Measurements from ENCODE around the gene ALDH1L1. TPM values are rescaled to one million over a fixed set of nuclear protein-coding genes. Genes with fewer than 3 reads are reported as not detected.

The ALDH1L1 gene
- total RNA-seq, 4 donors from 2014 or later, result 125 to 176 (median 150) TPM

DNA sequence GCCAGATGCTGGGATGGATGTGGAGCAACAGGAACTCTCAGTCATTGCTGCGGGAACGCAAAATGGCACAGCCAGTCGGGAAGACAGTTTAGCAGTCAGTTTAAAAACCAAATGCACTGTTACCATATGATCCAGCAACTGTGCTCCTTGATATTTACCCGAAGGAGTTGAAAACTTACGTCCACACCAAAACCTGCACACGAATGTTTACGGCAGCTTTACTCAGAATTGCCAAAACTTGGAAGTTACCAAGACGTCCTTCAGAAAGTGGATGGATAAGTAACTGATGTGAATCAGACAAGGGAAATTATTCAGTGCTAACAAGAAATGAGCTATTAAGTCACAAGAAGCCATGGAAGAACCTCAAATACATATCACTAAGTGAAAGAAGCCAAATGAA is 60.4 kb downstream of the ALDH1L1 start:
- TF ChIP-seq, protein P1, sequence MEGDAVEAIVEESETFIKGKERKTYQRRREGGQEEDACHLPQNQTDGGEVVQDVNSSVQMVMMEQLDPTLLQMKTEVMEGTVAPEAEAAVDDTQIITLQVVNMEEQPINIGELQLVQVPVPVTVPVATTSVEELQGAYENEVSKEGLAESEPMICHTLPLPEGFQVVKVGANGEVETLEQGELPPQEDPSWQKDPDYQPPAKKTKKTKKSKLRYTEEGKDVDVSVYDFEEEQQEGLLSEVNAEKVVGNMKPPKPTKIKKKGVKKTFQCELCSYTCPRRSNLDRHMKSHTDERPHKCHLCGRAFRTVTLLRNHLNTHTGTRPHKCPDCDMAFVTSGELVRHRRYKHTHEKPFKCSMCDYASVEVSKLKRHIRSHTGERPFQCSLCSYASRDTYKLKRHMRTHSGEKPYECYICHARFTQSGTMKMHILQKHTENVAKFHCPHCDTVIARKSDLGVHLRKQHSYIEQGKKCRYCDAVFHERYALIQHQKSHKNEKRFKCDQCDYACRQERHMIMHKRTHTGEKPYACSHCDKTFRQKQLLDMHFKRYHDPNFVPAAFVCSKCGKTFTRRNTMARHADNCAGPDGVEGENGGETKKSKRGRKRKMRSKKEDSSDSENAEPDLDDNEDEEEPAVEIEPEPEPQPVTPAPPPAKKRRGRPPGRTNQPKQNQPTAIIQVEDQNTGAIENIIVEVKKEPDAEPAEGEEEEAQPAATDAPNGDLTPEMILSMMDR (IDR thresholded peaks at IDR 0.05), result no peak
- ATAC-seq (ENCODE audit: low FRiP score) (no peak), DNase-seq (ENCODE audit: low spot score) (no peak)

DNA sequence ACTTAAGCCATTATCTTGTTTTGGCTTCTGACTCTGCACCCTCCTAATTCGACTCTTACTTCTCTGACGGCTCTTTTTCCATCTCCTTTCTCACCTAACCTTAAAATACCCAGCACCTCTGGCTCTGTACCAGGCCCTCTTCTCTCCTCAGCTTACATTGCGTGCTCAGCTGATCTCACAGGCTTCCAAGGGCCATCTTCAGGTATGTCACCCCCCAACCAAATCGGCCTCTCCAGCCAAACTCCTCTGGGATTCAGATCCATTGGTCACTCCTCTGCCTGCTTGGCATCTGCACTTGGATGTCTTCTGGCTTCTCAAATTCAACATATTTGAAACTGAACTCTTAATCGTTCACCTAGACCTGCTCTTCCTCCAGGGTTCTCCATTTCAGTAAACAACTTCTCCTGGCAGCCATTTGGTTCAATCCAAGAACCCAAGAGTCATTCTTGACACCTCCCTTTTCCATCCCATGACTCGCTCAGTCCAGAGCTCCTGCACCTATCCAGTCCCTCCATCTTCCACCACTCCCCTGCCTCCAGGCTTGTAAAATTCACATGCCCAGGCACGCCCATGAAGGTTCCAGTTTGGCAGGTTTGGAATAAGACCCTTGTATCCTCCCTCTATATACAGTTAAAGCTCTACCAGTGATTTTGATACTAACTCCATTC is 61.2 kb downstream of the ALDH1L1 start:
- DNase-seq (ENCODE audit: low spot score) (no peak), ATAC-seq (ENCODE audit: low FRiP score) (no peak)
- TF ChIP-seq, protein P1 (IDR thresholded peaks at IDR 0.05), result no peak

DNA sequence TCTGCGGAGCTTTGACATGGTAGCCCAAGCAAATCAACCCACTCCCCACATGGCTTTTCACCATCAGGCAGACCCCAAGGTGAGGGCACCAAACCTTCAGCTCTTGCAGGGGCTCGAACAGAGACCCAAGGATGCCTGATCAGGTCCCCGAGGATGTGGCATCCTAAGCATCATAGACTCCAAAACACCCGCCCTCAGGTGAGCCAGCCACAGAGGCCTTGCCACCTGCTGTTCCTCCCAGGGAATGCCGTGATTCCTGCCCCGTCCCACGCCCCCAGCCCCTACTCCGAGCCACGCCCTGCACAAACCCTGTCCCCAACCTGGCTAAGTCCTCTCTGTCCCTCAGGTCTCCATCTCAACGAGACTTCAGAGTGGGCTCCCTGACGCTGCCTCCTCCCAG is 61.8 kb downstream of the ALDH1L1 start:
- no peak for ATAC-seq (ENCODE audit: low FRiP score)
- no peak for DNase-seq (ENCODE audit: low spot score)
- TF ChIP-seq, protein P1 (IDR thresholded peaks at IDR 0.05), result no peak

DNA sequence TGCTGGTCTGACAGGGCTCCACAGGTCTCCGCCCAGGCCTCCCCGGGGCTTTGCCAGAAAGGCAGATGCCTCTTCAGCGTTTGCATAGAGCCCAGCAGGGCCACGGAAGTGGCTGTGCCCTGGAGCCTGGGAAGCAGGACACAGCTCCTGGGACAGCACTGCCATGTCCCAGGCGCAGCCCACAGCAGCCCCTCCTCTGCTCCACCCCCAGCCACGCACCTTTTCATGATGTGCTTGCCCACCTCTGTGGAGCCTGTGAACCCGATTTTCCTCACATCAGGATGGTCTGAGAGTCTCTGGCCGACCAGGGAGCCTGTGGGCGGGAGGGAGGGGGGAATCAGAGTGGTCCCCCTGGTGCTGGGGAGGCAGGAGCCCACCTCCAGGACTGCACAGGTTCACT is 62.6 kb downstream of the ALDH1L1 start:
- ATAC-seq (ENCODE audit: low FRiP score), result no peak
- DNase-seq (ENCODE audit: low spot score), result no peak
- TF ChIP-seq, protein P1 (IDR thresholded peaks at IDR 0.05), result no peak

DNA sequence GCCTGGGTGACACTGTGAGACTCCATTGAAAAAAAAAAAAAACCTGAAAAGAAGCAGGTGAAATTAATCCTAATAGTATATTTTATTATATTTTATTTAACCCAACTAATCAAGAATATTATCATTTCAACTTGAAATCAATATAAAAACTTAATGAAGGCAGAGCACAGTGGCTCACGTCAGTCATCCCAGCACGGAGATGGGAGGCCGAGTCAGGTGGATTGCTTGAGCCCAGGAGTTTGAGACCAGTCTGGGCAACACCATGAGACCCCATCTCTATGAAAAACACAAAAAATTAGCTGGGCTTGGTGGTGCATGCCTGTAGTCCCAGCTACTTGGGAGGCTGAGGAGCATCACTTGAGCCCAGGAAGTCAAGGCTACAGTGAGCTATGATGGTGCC is 63.2 kb downstream of the ALDH1L1 start:
- DNase-seq (ENCODE audit: low spot score), result no peak
- TF ChIP-seq, protein P1 (IDR thresholded peaks at IDR 0.05), result no peak
- ATAC-seq (ENCODE audit: low FRiP score), result no peak

DNA sequence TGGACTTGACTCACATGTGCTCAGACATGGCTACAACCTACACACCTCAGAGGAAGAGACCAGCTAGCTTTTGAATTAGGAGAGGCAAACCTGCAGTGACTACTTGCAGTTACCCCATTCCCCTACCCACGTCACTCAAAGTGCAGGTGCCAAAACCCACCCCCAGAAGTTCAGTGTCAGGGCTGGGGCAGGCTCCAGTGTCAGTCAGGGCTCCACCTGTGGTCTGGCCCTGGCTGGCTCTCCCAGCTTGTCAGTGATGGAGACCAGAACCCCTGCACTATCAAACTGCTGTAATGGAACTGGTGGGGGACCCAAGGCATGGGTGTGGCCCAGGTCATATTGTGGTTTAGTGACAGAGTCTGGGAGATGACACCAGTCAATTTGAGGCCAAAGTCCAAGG is 63.9 kb downstream of the ALDH1L1 start:
- ATAC-seq (ENCODE audit: low FRiP score), result no peak
- TF ChIP-seq, protein P1 (IDR thresholded peaks at IDR 0.05), result no peak
- DNase-seq (ENCODE audit: low spot score), result no peak
